Adipocyte (in vitro differentiated cells): ENCODE data around the gene HTR7.
"Not testable (repeated sequence)": the region's sequence is repeated elsewhere in the genome, so short reads cannot be mapped to it uniquely, and the experiment has no call there.

ENCODE experiments used
- DNase-seq: peaks from one replicate; pipeline ENCODE4 v3.0.0-alpha.2; 2015; ENCODE audit warnings: low read depth
- H3K27me3 ChIP-seq: replicated peaks from 2 replicates; pipeline ENCODE4 v1.7.0; 2013; ENCODE audit warnings: mild to moderate bottlenecking, low read length, moderate library complexity; ENCODE audit not compliant: control insufficient read depth, insufficient read depth
- H3K36me3 ChIP-seq: 2 replicates; pipeline ENCODE4 v1.7.0; 2013; ENCODE audit warnings: low read length, mild to moderate bottlenecking, moderate library complexity; ENCODE audit not compliant: control insufficient read depth, insufficient read depth, severe bottlenecking
- H3K4me1 ChIP-seq: 2 replicates; pipeline ENCODE4 v1.7.0; 2013; ENCODE audit warnings: mild to moderate bottlenecking, low read length, moderate library complexity; ENCODE audit not compliant: control insufficient read depth, insufficient read depth
- H3K4me3 ChIP-seq: 2 replicates; pipeline ENCODE4 v1.7.0; 2013; ENCODE audit warnings: mild to moderate bottlenecking, low read length, moderate library complexity
- H3K9ac ChIP-seq: 2 replicates; pipeline ENCODE4 v1.7.0; 2013; ENCODE audit warnings: mild to moderate bottlenecking, low read length, moderate library complexity
- H3K9me3 ChIP-seq: 2 replicates; pipeline ENCODE4 v1.7.0; 2013; ENCODE audit warnings: mild to moderate bottlenecking, low read length, moderate library complexity; ENCODE audit not compliant: control insufficient read depth

Gene HTR7

DNA sequence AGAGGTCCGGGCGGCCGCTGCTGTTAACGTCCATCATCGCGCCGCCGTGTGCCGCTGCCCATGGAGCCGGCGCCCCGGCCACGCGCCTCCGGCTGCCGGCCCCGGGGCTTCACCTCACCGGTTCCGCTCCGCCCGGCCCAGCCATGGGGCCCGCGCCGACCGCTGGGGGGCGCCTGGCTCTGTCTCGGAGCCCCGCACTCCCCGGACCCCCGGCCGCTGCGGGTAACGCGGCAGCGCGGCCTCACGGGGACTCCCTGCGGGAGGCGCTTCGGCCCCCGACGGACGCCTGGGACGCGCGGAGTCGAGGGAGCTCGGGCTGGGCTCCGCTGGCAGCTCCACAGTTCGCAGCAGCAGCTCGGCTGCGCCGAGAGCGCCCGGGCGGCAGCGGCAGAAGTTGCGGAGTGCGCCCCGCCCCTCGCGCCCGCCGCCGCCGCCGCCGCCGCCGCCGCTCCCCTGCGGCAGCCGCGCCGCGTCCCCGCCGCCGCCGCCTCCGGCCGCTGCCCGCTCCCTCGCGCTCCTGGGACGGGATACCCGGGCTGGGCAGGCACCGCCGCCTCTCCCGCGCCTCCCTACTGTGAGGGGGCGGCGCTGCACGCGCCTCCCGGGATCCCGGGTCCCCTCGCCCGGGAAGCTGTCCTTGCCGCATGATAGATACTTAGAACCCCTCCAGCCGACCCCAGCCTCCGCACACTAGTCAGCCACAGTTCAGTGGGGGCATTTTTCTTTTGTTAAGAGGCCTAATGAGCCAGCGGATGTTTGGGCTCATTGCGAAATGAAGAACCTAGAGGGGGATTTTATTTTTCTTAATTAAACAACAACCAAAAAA lies at the start of gene HTR7:
Gene HTR7 (minus strand): TSS at position 405 of the 826 bp plus-strand sequence. CDS start 368 bp downstream, at position 37.
- Histone ChIP-seq H3K4me3 (peak within 1 kb of the TSS; percentile 80), H3K4me1 (no peaks in the 10 kb centered on the region), H3K36me3 (no peaks in the 10 kb centered on the region), H3K9ac (peak within 1 kb of the TSS; percentile 54), H3K27me3 (peaks cover 33% of the 10 kb centered on the region), H3K9me3 (no peaks in the 10 kb centered on the region)
- peak; percentile 81 for DNase-seq

DNA sequence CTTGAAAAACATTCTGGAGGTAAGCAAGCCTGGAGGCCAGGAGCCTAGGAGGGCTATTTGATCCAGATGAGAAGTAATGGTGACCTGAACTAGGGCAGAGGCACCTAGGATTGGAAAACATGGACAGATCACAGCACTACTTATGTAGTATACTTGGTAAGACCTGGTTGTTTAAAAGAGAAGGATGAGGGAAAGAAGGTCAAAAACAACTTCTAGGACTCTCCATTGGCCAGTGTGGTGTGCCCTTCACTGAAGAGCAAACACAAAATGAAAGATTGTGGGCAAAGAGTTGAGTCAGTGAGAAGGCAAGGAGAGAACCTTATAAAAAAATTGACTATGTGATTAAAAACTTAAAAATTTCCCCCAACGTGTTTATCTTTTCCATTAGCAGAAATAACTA lies 48.8 kb upstream of the HTR7 start:
- no peak overlapping the region for H3K9ac ChIP-seq
- H3K36me3 ChIP-seq: peaks cover 24% of the 10 kb centered on the region
- H3K9me3 ChIP-seq: no peaks in the 10 kb centered on the region
- H3K4me3 ChIP-seq: no peak overlapping the region
- no peaks in the 10 kb centered on the region for H3K27me3 ChIP-seq
- H3K4me1 ChIP-seq: no peaks in the 10 kb centered on the region
- DNase-seq: no peak

DNA sequence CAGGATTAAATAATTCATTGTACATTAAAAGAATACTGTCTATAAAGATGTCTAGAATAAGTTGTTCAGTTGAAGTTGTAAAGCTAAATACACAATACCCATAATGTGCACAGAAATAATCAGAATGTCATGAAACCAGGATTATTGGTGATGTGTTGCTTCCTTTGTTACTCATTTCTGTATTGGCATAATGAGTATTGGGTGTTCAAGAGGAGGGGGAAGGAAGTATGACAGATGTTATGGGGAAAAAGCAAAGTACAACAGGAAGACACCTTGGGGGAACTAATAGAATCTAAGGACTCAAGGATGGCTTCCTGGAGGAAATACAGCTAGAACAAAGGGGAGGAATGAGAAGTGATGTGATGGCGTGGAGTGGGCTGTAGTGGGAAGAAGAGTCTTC lies 48.1 kb upstream of the HTR7 start:
- Histone ChIP-seq H3K27me3 (no peaks in the 10 kb centered on the region), H3K36me3 (peaks cover 30% of the 10 kb centered on the region), H3K4me1 (no peaks in the 10 kb centered on the region), H3K4me3 (no peak overlapping the region), H3K9me3 (no peaks in the 10 kb centered on the region), H3K9ac (no peak overlapping the region)
- no peak for DNase-seq

DNA sequence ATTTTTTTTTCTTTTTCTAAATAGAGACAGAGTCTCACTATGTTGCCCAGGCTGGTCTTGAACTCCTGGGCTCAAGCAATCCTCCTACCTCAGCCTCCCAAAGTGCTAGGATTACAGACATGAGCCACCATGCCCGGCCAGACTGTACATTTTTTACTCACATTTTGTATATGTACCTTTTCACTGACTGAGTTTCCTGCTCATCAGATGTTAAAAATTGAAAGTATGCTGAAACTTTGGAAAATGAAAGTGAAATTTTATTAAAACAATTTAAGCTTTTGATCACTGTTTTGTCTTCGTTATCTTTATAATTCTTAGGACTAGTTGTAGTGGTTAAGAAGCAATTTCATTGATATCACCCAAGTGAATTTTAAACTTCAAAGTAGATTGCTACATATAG lies 39.1 kb upstream of the HTR7 start:
- H3K36me3 ChIP-seq: peaks cover 65% of the 10 kb centered on the region
- not testable (repeated sequence) for H3K27me3 ChIP-seq, H3K4me1 ChIP-seq, DNase-seq, H3K9me3 ChIP-seq, H3K9ac ChIP-seq, H3K4me3 ChIP-seq

DNA sequence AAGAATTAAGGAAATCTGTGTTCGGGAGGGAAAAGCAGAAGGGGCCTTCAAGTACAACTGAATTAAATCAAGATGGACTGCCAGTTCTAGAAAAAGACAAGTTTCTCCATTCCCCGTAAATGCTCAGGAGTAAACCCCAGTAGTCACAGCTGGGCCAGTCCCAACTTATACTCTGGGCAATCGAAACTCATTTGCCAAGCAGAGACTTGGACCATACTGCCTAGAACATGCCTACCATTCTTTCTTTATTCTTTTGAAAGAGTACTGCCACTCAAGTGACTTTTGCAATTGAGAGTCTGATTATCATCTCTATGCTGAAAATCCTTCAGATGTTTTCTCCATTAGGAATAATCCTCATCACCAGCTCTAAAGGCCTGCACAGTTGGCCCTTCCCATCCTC lies 35.4 kb upstream of the HTR7 start:
- Histone ChIP-seq H3K9me3 (no peaks in the 10 kb centered on the region), H3K4me1 (peaks cover 18% of the 10 kb centered on the region), H3K36me3 (peaks cover 64% of the 10 kb centered on the region), H3K4me3 (no peak overlapping the region), H3K9ac (no peak overlapping the region), H3K27me3 (no peaks in the 10 kb centered on the region)
- peak; percentile 38 for DNase-seq

DNA sequence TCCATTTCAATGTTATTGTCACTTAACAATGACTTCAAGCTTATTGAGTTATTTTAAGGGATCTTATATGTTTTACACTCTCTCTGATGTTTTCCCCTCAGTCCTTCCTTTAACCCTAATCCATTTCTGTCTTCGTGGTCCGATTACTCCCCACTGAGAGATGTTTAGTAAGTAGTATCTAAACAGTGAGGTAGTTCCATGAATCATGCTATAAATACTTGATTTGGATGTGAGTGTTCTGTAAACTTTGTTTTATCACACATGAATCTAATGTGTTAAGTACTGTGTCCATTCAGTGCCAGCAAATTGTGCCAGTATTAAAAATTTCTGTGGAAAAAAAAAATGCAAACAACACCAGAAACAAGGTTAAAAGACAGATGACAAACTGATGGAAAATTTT lies 32.5 kb upstream of the HTR7 start:
- peaks cover 66% of the 10 kb centered on the region for H3K36me3 ChIP-seq
- no peak overlapping the region for H3K4me3 ChIP-seq
- no peaks in the 10 kb centered on the region for H3K9me3 ChIP-seq
- no peaks in the 10 kb centered on the region for H3K27me3 ChIP-seq
- H3K9ac ChIP-seq: no peak overlapping the region
- peaks cover 38% of the 10 kb centered on the region for H3K4me1 ChIP-seq
- DNase-seq: no peak

DNA sequence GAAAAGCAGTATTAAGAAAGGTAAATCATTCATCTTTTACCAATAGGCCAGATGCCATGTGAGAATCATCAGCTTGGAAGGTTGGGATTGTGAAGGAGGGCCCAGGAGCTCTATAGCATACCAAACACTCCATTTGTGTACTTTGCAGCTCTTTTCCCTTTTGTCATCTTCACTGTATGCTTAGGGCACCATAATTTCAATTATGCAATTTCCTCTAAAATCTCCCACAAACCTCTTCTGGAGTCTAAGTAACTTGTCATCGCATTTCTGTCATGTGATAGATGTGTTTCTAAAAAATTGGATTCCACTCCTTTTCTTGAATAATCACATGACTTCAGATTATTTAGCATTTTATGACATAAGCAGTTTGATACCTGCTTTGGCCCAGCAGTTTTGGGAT lies 31.8 kb upstream of the HTR7 start:
- peaks cover 59% of the 10 kb centered on the region for H3K36me3 ChIP-seq
- no peak overlapping the region for H3K4me3 ChIP-seq
- DNase-seq: no peak
- peaks cover 45% of the 10 kb centered on the region for H3K4me1 ChIP-seq
- H3K9ac ChIP-seq: no peak overlapping the region
- no peaks in the 10 kb centered on the region for H3K9me3 ChIP-seq
- H3K27me3 ChIP-seq: no peaks in the 10 kb centered on the region

DNA sequence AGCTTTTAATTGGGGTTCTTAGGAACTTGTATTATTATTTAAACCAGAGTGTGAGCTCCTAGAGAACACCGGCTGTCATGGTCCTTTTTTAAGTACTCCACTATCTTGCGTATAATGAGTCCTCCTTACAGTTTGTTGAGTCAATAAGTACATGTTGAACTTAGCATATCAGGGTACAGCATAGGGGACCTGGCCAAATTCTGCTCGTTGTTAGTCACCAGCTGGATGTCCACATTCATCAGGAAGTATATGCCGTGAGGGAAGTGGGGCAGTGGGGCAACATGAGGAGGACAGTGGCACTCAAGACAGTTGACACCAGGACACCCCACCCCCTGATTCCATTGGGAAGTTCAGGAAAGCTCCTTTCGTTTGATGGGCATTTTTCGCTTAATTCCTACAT lies 30.5 kb upstream of the HTR7 start:
- Histone ChIP-seq H3K27me3 (no peaks in the 10 kb centered on the region), H3K4me1 (peaks cover 53% of the 10 kb centered on the region), H3K4me3 (no peak overlapping the region), H3K9ac (no peak overlapping the region), H3K9me3 (no peaks in the 10 kb centered on the region), H3K36me3 (peaks cover 53% of the 10 kb centered on the region)
- no peak for DNase-seq

DNA sequence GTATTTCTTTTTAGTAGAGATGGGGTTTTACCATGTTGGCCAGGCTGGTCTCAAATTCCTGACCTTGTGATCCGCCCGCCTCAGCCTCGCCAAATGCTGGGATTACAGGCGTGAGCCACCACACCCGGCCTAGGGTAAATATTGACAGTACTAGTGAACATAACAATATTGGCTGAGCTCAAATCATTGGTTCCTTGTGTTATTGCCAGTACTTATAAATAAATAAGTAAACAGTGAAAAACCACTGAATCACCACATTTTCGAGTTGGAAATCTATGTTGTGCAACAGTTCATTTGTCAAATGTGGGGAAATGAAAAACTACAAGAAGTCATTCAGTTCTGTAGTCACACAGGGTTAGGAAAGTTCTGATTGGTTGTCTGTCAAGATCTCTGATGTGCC lies 29.7 kb upstream of the HTR7 start:
- peak; percentile 21 for DNase-seq
- H3K9ac ChIP-seq: no peak overlapping the region
- no peaks in the 10 kb centered on the region for H3K9me3 ChIP-seq
- no peaks in the 10 kb centered on the region for H3K27me3 ChIP-seq
- no peak overlapping the region for H3K4me3 ChIP-seq
- H3K4me1 ChIP-seq: peaks cover 49% of the 10 kb centered on the region
- H3K36me3 ChIP-seq: peaks cover 55% of the 10 kb centered on the region

DNA sequence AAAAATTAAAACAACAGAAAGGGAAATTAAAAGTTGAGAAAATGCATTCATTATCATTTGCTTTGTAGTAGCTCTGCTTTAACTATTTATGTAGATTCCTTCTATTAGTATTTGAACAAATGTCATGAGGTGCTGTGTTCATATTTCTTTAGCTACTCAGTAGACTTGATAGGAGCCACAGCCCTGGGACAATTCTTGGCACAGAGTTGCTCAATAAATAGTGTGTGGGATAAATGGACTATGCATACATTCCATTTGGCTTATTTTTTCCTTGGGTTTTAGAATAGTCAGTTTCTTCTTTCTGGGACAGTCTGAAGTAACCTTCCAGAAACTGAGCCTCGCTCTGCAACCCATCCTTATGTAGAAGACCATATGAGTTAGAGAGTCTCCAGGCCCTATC lies 27.3 kb upstream of the HTR7 start:
- peak; percentile 88 for DNase-seq
- Histone ChIP-seq H3K4me1 (peaks cover 41% of the 10 kb centered on the region), H3K4me3 (peak overlapping the region; percentile 40), H3K27me3 (no peaks in the 10 kb centered on the region), H3K36me3 (peaks cover 37% of the 10 kb centered on the region), H3K9ac (peak overlapping the region; percentile 75), H3K9me3 (no peaks in the 10 kb centered on the region)

DNA sequence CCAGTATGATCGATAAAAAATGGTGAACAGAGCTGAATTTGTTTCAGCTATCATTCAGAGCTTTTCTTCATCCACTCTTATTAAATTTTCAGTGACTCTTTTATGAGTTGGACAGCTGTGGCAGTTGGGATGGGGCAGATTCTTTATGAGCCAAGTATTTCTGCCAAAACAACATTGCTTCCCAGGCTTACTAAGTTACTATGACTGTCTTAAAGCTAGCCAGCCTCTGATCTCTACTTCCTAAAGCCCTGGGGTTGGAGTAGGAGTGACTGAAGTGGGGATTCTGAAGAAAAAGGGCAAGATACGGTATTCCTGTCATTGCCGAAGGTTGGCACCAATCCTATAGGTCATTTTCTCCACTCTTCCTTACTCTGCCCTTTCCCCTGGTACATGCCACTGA lies 26.6 kb upstream of the HTR7 start:
- H3K36me3 ChIP-seq: peaks cover 37% of the 10 kb centered on the region
- peaks cover 40% of the 10 kb centered on the region for H3K4me1 ChIP-seq
- peak overlapping the region; percentile 40 for H3K4me3 ChIP-seq
- H3K9ac ChIP-seq: peak overlapping the region; percentile 75
- no peaks in the 10 kb centered on the region for H3K9me3 ChIP-seq
- no peaks in the 10 kb centered on the region for H3K27me3 ChIP-seq
- peak; percentile 61 for DNase-seq
